Right ventricle myocardium superior (tissue), 1 donor: ENCODE data around the gene TMED10. TPM values are rescaled to one million over a fixed set of nuclear protein-coding genes. Genes with fewer than 3 reads are reported as not detected.
"Not testable (repeated sequence)": the region's sequence is repeated elsewhere in the genome, so short reads cannot be mapped to it uniquely, and the experiment has no call there.

Experiments used
- ATAC-seq: fragments of 200-7000 bp; cut with Tn5 transposase; one replicate; pipeline ENCODE4 v1.9.1; 2020; ENCODE audit warnings: mild to moderate bottlenecking; ENCODE audit not compliant: poor library complexity
- DNase-seq: peaks from one replicate; pipeline ENCODE4 v3.0.0-alpha.2; 2020
- intact Hi-C: fragments of 100-400 bp; cut with DNase I; formaldehyde crosslinking; loops from one replicate; pipeline ENCODE4 v1.11.2; 2022
- total RNA-seq: library from RNA; stranded (reverse); fragmentation: NEBNext Ultra II Directional; extraction: Animal tissue kit (Norgen Biotek cat#: 25700); gene quantifications from one replicate; pipeline ENCODE4 v1.2.1, GENCODE V29; 2021
- donor health status: DM: no; HTN: yes; CAD: no; lungs with severe emphysema.

TMED10 gene
- total RNA-seq, 1 donor from 2014 or later: 235 TPM

- intact Hi-C loops: no loop called here
- DNase-seq (no peak), ATAC-seq (no peak)
These were observed 20.9 kb upstream of the TMED10 start for GRCh38 chr14:75197338-75197737.

DNA sequence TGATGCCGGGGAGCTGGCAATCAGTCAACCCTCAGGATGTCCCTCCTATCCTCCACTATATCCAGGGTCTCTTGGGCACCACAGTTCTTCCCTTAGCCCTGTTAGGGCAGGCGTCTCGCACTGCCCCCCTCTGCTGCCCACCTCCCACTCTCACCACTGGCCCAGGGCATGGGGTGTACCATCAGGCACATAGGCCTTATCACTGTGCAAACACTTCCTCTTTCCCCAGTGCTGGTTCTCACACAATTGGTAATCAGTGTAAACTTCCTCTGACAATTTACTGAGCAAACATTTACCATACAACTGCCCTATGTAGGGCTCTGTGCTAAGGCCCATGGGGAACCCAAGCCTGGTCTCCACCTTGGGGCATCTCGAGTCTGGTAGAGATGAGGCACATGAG, 20.1 kb upstream of the TMED10 start:
- ATAC-seq (peak; percentile 41), DNase-seq (no peak)
- intact Hi-C loops: no loop called here

GRCh38 chr14:75196064-75196463, 19.7 kb upstream of the TMED10 start:
- intact Hi-C loops: no loop called here

GRCh38 chr14:75191100-75191499, 14.7 kb upstream of the TMED10 start:
- ATAC-seq (peak; percentile 72), DNase-seq (no peak)
- intact Hi-C loops: no loop called here

More at GRCh38 chr14:75196064-75196463, 19.7 kb upstream of the TMED10 start:
- no peak for DNase-seq
- ATAC-seq: no peak

DNA sequence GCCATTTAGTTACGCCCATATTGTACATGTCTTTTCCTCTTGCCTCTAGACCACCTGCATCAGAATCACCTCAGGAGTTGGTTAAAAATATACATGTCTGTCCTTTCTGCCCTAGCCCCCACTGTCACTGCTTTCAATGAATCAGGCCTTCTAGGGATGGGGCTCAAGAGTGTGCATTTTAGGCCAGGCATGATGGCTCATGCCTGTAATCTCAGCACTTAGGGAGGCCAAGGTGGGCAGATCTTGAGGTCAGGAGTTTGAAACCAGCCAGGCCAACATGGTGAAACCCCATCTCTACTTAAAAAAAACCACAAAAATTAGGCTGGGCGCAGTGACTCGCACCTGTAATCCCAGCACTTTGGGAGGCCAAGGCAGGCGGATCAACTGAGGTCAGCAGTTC, 13.6 kb upstream of the TMED10 start:
- no peak for DNase-seq
- intact Hi-C loops: no loop called here
- no peak for ATAC-seq

- no peak for DNase-seq
- intact Hi-C loops: no loop called here
- ATAC-seq: peak; percentile 78
These were observed 12.3 kb upstream of the TMED10 start for GRCh38 chr14:75188520-75189268.

- intact Hi-C loops: no loop called here
These were observed 11.7 kb upstream of the TMED10 start for GRCh38 chr14:75188086-75188485.

GRCh38 chr14:75186953-75187352, 10.5 kb upstream of the TMED10 start:
- intact Hi-C loops: no loop called here
- ATAC-seq (no peak), DNase-seq (no peak)

More at GRCh38 chr14:75188086-75188485, 11.7 kb upstream of the TMED10 start:
- DNase-seq (no peak), ATAC-seq (no peak)

GRCh38 chr14:75185251-75186040, 9.0 kb upstream of the TMED10 start:
- intact Hi-C loops: no loop called here
- ATAC-seq (no peak), DNase-seq (no peak)

DNA sequence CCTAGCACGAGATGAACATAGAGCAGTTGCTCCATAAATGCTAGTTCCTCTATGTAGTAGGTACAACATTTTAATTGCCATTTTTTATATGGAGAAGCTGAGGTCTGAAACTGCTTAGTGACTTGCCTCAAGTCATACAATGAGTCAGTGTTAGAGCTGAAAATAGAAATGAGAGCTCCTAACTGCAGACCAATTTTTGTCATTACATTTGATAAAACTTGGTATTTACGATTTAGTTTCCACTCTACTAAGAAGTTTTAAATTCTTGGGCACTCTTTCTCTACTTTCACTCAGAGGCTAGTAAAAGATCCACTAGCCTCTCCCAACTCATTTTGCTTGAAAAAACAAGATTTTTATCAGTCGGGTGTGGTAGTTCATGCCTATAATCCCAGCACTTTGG, 8.1 kb upstream of the TMED10 start:
- ATAC-seq (no peak), DNase-seq (no peak)
- intact Hi-C loops: no loop called here

DNA sequence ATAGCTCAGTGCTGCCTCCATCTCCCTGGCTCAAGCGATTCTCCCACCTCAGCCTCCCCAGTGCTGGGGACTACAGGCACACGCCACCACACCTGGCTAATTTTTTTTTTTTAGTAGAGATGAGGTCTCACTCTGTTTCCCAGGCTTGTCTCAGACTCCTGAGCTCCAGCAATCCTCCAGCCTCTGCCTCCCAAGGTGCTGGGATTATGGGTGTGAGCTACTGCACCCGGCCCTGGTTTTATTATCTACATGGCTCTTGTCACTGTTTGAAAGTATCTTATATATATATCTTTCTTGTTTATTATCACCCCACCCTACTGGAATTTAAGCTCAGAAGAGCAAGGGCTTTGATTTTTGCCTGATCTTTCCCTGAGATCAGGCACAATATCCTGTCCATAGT, 7.6 kb upstream of the TMED10 start:
- ATAC-seq (no peak), DNase-seq (no peak)
- intact Hi-C loops: no loop called here

DNA sequence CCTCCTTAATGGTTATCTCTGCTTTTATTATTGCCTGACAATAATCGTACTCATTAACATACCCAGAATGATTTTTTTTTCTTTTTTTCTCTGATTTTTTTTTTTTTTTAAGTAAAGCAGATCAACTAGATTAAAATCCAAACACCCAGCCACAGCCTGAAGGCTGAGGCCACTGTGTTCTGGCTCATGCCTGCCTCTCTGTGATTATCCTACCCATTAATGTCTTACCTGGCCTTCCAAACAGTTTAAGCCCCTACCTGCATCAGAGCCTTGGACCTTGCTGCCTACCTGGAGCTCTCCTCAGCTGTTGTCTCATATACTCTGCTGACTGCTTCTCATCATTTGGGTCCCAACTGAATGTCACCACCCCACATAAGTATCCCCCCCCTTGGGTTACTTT, 6.8 kb upstream of the TMED10 start:
- DNase-seq: no peak
- intact Hi-C loops: no loop called here
- ATAC-seq: no peak

- intact Hi-C loops: no loop called here
- ATAC-seq (peak; percentile 39), DNase-seq (no peak)
These were observed 6.4 kb upstream of the TMED10 start for GRCh38 chr14:75182821-75183220.

- ATAC-seq, DNase-seq, intact Hi-C loops: not testable (repeated sequence)
These were observed 5.8 kb upstream of the TMED10 start for GRCh38 chr14:75182163-75182562.

- DNase-seq (no peak), ATAC-seq (no peak)
- intact Hi-C loops: no loop called here
These were observed 5.1 kb upstream of the TMED10 start for GRCh38 chr14:75181293-75182062.

DNA sequence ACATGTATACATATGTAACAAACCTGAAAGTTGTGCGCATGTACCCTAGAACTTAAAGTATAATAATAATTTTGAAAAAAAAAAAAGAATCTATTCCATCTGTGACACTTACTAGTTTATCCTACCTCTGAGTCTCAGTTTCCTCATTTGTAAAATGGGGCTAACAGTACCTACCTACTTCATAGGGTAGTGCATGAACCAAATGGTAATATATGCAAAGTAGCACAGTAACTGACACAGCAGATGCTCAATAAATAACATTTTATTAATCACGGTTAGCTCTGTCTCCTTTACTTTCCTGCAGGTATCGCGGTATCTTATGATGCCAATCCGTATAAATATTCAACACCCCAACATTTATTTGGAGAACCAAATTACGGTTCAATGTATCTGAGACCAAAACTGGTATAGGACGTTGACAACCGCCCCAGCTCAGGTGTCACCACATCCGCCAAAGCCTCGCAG, 703 bp downstream of the TMED10 start:
- intact Hi-C loops: no loop called here
- ATAC-seq: no peak

DNA sequence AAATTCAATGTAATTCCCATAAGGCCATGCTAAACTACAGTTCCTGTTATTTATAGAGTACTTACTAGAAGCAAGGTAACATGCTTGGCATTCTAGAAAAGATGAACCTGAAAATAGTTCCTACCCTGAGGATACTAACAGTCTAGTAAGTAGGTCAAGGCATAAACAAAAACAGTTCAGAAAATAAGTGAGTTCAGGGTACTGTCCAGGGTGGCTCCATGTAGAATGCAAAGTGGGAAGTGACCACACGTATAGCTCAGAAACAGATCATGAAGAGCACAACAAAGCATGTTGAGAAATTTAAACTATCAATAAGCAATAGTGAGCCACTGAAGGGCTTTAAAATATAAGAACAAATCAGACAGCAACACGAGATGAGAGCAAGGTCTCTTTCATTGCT, 2.3 kb downstream of the TMED10 start:
- intact Hi-C loops: no loop called here
- ATAC-seq (no peak), DNase-seq (no peak)

More for the DNA sequence above, 703 bp downstream of the TMED10 start:
- no peak for DNase-seq

DNA sequence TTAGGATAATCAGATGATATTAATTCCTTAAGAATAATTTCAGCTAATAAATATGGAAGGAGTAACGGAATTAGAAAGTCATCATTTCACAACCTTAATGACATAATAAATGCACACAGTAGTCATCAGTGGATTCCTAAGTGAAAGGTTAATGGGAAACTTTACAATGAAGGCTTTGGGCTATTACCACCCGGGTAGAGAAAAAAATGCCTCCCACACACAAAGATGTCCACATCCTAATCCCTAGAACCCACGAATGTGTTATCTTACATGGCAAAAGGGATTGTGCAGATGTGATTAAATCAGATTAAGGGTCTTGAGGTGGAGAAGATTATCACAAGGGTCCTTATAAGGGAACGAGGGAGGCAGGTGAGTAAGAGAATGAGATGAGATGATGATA, 5.6 kb downstream of the TMED10 start:
- ATAC-seq (no peak), DNase-seq (no peak)
- intact Hi-C loops: no loop called here

DNA sequence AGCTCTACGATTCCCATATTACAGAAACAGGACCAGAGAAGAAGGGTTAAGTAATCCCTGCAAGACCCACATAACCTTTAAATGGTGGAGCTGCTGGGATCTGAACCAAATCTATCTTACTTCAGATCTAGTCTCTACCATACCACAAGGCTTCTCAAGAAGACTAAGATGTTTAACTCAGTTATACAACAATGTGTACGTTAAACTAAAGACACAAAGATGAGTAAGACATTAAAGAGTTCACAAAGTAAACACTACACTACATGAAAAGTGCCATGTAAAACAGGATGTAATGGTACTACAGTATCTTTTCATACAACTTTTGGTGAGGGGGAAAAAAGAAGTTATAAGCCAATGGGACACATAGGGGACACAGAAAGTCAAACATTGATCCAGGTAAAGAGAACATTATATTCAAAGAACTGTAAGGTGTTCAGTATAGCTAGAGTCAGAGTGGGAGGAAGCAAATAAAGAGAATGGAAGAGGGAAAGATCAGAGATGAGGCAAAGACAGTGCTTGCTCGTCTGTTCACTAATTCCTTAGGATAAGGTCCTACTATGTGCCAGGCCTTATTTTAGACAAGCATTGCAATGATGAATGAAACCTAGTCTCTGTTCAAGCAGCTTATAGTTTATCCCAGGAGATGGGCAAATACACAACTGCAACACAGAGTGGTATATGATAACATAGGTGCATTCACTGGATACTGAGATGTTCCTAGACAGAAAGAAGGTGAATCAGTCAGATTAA, 7.7 kb downstream of the TMED10 start:
- DNase-seq: no peak
- ATAC-seq: no peak
- intact Hi-C loops: no loop called here
